GM10248 (cell line): ENCODE results near the gene FLT1.

Experiments
- CTCF ChIA-PET: fragments of 300-600 bp; sonication (Branson Sonifier 250); formaldehyde crosslinking; extraction: SDS; loops from one replicate; lab custom pipeline; 2021; ENCODE audit warnings: antibody characterized with exemption; lab: Yijun Ruan, JAX
- POLR2A ChIA-PET: fragments of 350-650 bp; sonication (Branson Sonifier 250); formaldehyde crosslinking; extraction: SDS; loops from one replicate; lab custom pipeline; 2020; ENCODE audit warnings: antibody characterized with exemption; lab: Yijun Ruan, JAX
- DNase-seq: peaks from one replicate; pipeline ENCODE4 v3.0.0; 2012; ENCODE audit errors: extremely low spot score
- CTCF ChIP-seq: IDR thresholded peaks from 2 replicates; pipeline ENCODE4 v1.5.1; 2012; ENCODE audit warnings: mild to moderate bottlenecking, low read depth; ENCODE audit errors: extremely low read depth, missing control alignments, control extremely low read depth

Gene FLT1

GRCh38 chr13:28375250-28375930 is 119.5 kb downstream of the FLT1 start:
- POLR2A ChIA-PET = no interaction called here
- no peak for TF ChIP-seq CTCF
- CTCF ChIA-PET = interaction anchor here (1.2 to 3.0 kb wide), 3 partner anchors 8 to 34 kb away, joined by 3 to 8 read pairs (median 3); no protein-coding TSS in a partner anchor
- DNase-seq = no peak

DNA sequence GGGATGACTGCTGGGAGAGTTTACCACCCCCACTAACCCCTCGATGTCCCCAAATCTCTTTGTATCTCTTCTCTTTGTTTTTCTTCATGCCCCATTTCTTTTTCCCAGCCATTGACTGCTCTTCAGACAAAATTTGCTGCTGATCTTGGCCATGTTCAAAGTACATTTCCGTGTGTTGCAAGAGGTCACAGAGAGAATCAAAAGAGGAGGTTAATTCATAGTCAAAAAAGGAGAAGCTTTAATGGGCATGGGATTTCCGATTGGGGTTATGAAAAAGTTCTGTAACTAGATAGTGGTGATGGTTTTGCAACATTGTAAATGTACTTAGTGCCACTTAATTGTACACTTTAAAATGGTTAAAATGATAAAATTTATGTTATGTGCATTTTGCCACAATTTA is 121.1 kb downstream of the FLT1 start:
- POLR2A ChIA-PET = no interaction called here
- no peak for DNase-seq
- TF ChIP-seq CTCF = no peak
- CTCF ChIA-PET = no interaction called here

- no peak for DNase-seq
- POLR2A ChIA-PET = no interaction called here
- CTCF ChIA-PET = interaction anchor here (1.1 kb wide), 1 partner anchor 18 kb away, joined by 3 read pairs; no protein-coding TSS in a partner anchor
- no peak for TF ChIP-seq CTCF
Observed at GRCh38 chr13:28370448-28370847, 124.5 kb downstream of the FLT1 start.

GRCh38 chr13:28358708-28359107 is 136.2 kb downstream of the FLT1 start:
- ChIA-PET POLR2A (no interaction called here), CTCF (interaction anchor here (1.0 to 1.6 kb wide), 4 partner anchors 10 to 532 kb away, joined by 3 to 6 read pairs (median 4); no protein-coding TSS in a partner anchor)
- DNase-seq = no peak
- TF ChIP-seq CTCF = no peak

DNA sequence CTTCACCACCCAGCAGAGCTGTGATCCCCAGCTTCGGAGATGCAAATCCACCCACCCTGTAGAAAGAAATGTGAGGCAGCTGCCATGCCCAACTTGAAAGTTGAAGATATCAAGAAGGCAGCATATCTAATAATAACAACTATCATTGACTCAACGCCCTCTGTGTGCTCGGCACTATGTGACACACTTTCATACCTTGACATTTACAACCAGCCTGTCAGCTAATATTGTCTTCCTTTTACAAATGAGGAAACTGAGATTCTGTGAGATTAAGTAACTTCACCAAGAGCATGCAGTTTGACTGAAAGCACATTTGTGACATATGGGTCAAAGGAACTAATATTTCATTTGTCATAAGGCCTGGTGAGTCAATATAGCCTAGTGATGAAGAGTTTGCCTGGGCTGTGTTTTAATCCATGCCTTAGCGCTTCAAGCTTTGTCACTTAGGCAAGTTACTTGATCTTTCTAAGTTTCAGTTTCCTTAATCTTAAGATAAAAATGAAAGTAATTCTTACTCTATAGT is 137.0 kb downstream of the FLT1 start:
- ChIA-PET POLR2A (no interaction called here), CTCF (interaction anchor here (0.7 to 1.6 kb wide), 4 partner anchors 9 to 531 kb away, joined by 3 to 6 read pairs (median 4); no protein-coding TSS in a partner anchor)
- DNase-seq = no peak
- TF ChIP-seq CTCF = no peak

GRCh38 chr13:28357247-28357825 is 137.6 kb downstream of the FLT1 start:
- DNase-seq = no peak
- TF ChIP-seq CTCF = no peak
- ChIA-PET POLR2A (no interaction called here), CTCF (interaction anchor here (1.4 to 1.6 kb wide), 3 partner anchors 9 to 531 kb away, joined by 3 to 6 read pairs (median 4); no protein-coding TSS in a partner anchor)
